Stomach smooth muscle (tissue), 2 donors: ENCODE measurements around the gene FUBP3.

Source experiments
- H3K27ac ChIP-seq: one replicate; pipeline ENCODE4 v1.7.0; 2013; ENCODE audit warnings: mild to moderate bottlenecking, low read length, inconsistent platforms
- H3K27me3 ChIP-seq, 2 donors: one replicate each; pipeline ENCODE4 v1.7.0; 2013; ENCODE audit warnings: low read length in 2 of 2; ENCODE audit not compliant: insufficient read depth in 2 of 2, control insufficient read depth in 1 of 2
- H3K36me3 ChIP-seq, 2 donors: one replicate each; pipeline ENCODE4 v1.7.0; 2013; ENCODE audit warnings: low read length in 2 of 2; ENCODE audit not compliant: control insufficient read depth in 2 of 2, insufficient read depth in 2 of 2
- H3K4me1 ChIP-seq: one replicate; pipeline ENCODE4 v1.7.0; 2013; ENCODE audit warnings: low read length; ENCODE audit not compliant: control insufficient read depth, insufficient read depth
- H3K4me3 ChIP-seq, 2 donors: one replicate each; pipeline ENCODE4 v1.7.0; 2013; ENCODE audit warnings: low read length in 2 of 2
- H3K9ac ChIP-seq, 2 donors: one replicate each; pipeline ENCODE4 v1.7.0; 2013; ENCODE audit warnings: low read length in 2 of 2, mild to moderate bottlenecking in 1 of 2
- H3K9me3 ChIP-seq, 2 donors: one replicate each; pipeline ENCODE4 v1.7.0; 2013; ENCODE audit warnings: low read length in 2 of 2; ENCODE audit not compliant: control insufficient read depth in 2 of 2
- donor health status: healthy.
- donor health status: Pancreatic carcinoma.

Gene FUBP3

DNA sequence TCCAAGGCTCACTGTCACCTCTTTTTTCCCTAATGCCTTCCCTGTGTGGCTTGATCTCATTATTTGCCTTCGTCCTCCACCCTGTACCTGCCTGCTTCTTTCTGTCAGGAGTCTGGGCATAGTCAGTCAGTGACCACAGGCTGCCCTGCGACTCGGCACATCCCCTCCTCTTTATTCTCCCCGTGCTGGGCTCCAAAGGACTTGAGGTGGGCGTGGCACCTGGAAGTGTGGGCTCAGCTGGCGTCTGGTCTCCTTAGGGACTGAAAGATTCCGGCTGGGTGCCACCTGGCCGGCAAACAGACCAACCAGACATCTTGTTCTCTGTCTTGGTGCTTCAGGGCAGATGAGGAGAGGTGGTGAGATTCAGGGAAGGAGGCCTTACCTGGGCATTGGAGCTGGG, 55.4 kb downstream of the FUBP3 start:
- no peak overlapping the region for H3K27ac ChIP-seq
- H3K27me3 ChIP-seq: no peaks in the 10 kb centered on the region
- H3K4me3 ChIP-seq: no peak overlapping the region
- H3K9ac ChIP-seq: no peak overlapping the region
- no peaks in the 10 kb centered on the region for H3K9me3 ChIP-seq
- peaks cover 58 to 60% of the 10 kb centered on the region in 2 donors for H3K36me3 ChIP-seq
- H3K4me1 ChIP-seq: no peaks in the 10 kb centered on the region

- Histone ChIP-seq H3K4me3 (no peak overlapping the region), H3K36me3 (peaks cover 53 to 57% of the 10 kb centered on the region in 2 donors), H3K27me3 (no peaks in the 10 kb centered on the region), H3K27ac (no peak overlapping the region), H3K4me1 (no peaks in the 10 kb centered on the region), H3K9ac (no peak overlapping the region), H3K9me3 (no peaks in the 10 kb centered on the region)
Measured at GRCh38 chr9:130635306-130635705, 55.9 kb downstream of the FUBP3 start.

GRCh38 chr9:130635721-130636647, 56.6 kb downstream of the FUBP3 start:
- peaks cover 46 to 50% of the 10 kb centered on the region in 2 donors for H3K36me3 ChIP-seq
- H3K4me1 ChIP-seq: no peaks in the 10 kb centered on the region
- no peaks in the 10 kb centered on the region for H3K27me3 ChIP-seq
- H3K9ac ChIP-seq: no peak overlapping the region
- no peak overlapping the region for H3K27ac ChIP-seq
- no peak overlapping the region for H3K4me3 ChIP-seq
- no peaks in the 10 kb centered on the region for H3K9me3 ChIP-seq

- H3K9ac ChIP-seq: no peak overlapping the region
- H3K27ac ChIP-seq: no peak overlapping the region
- H3K9me3 ChIP-seq: no peaks in the 10 kb centered on the region
- peaks cover 40 to 44% of the 10 kb centered on the region in 2 donors for H3K36me3 ChIP-seq
- H3K4me1 ChIP-seq: no peaks in the 10 kb centered on the region
- no peaks in the 10 kb centered on the region for H3K27me3 ChIP-seq
- no peak overlapping the region for H3K4me3 ChIP-seq
Measured at GRCh38 chr9:130636648-130637020, 57.3 kb downstream of the FUBP3 start.

DNA sequence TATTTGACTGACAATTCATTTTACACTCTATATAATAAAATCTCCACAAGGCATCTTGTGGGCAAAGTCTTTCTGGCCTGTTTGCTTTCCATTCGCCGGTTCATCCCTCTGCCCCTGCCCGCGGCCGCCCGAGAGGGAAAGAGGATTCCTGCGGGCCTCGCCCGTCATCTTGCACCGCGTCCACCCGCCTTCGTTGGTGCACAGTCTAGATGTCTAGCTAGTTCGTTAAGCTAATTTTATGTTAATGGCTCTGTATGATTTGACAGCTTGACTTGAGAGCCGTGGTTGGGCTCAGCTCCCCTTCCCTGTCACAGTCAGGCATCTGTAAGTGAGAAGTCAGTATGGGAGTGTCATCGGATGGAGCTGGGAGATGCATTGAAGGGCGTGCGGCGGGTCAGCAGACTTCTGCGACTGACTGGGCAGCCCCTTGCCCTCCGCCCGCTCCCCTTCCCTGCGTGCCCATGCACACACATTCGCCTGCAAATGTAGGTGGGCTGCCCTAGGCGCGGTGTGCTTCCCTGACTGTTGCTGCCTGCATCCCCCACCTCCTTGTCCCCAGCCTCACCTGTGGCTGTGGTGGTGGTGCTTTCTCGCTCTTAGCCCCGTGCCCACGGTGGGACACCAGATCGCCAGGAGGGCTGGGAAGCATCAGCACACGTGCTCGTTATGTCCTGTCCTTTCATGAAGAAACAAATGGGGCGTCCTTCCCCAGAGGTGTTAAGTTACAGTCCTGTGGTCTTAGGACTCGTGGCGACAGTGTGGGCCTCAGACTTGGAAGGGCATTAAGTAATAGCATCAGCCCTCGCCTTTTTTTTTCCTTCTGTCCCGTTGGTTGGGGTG, 59.1 kb downstream of the FUBP3 start:
- Histone ChIP-seq H3K27me3 (no peaks in the 10 kb centered on the region), H3K9ac (no peak overlapping the region), H3K4me1 (no peaks in the 10 kb centered on the region), H3K36me3 (peaks cover 24 to 29% of the 10 kb centered on the region in 2 donors), H3K4me3 (no peak overlapping the region), H3K27ac (no peak overlapping the region), H3K9me3 (no peaks in the 10 kb centered on the region)

DNA sequence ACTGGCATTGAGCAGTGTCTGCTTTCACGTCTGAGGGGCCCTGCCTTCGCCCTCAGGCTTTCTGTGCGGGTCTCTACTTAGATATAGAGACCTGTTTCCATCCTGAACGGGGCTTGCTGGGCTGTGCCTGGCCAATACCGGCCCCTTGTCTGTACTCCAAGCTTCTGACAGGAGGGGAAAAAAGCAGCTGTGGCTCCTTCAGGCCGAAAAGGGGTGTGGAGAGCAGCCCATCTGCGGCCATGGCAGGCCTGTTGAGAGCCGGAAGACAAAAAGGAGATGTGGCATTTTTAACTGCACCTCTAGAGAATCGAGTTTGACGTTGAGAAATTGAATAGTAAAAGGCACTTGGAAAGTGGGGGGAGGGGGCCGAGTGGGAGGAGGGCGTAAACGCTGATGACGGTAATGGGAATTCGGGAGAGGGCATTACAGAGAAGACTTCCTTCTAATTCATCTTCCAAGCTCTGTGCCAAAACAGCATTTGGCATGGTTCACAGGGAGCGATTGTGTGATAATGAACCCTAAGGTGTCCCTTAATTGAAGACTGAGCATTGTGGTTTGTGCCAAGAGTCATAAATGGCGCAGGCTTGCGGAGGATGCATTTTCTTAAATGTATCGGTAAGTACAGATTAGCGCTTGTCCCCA, 59.9 kb downstream of the FUBP3 start:
- H3K4me3 ChIP-seq: no peak overlapping the region

GRCh38 chr9:130639866-130640555, 60.6 kb downstream of the FUBP3 start:
- no peak overlapping the region for H3K27ac ChIP-seq
- H3K9ac ChIP-seq: no peak overlapping the region
- no peaks in the 10 kb centered on the region for H3K4me1 ChIP-seq
- no peak overlapping the region for H3K4me3 ChIP-seq
- H3K9me3 ChIP-seq: no peaks in the 10 kb centered on the region
- H3K27me3 ChIP-seq: no peaks in the 10 kb centered on the region
- peaks cover 13 to 15% of the 10 kb centered on the region in 2 donors for H3K36me3 ChIP-seq

More for the DNA sequence above, 59.9 kb downstream of the FUBP3 start:
- H3K4me1 ChIP-seq: no peaks in the 10 kb centered on the region
- H3K9me3 ChIP-seq: no peaks in the 10 kb centered on the region
- no peak overlapping the region for H3K9ac ChIP-seq
- H3K27ac ChIP-seq: no peak overlapping the region
- H3K36me3 ChIP-seq: peaks cover 19 to 22% of the 10 kb centered on the region in 2 donors
- H3K27me3 ChIP-seq: no peaks in the 10 kb centered on the region

GRCh38 chr9:130640681-130641080, 61.3 kb downstream of the FUBP3 start:
- no peaks in the 10 kb centered on the region for H3K9me3 ChIP-seq
- H3K27ac ChIP-seq: no peak overlapping the region
- no peaks in the 10 kb centered on the region for H3K27me3 ChIP-seq
- H3K9ac ChIP-seq: no peak overlapping the region
- no peak overlapping the region for H3K4me3 ChIP-seq
- H3K4me1 ChIP-seq: no peaks in the 10 kb centered on the region
- H3K36me3 ChIP-seq: peaks cover 9 to 15% of the 10 kb centered on the region in 2 donors

- H3K4me1 ChIP-seq: no peaks in the 10 kb centered on the region
Measured at GRCh38 chr9:130642926-130643325, 63.5 kb downstream of the FUBP3 start.

GRCh38 chr9:130651221-130651620, 71.8 kb downstream of the FUBP3 start:
- Histone ChIP-seq H3K27me3 (peaks cover 4 to 10% of the 10 kb centered on the region in 2 donors), H3K36me3 (no peaks in the 10 kb centered on the region), H3K9me3 (no peaks in the 10 kb centered on the region), H3K4me3 (no peak overlapping the region), H3K9ac (no peak overlapping the region), H3K27ac (no peak overlapping the region), H3K4me1 (no peaks in the 10 kb centered on the region)

More at GRCh38 chr9:130642926-130643325, 63.5 kb downstream of the FUBP3 start:
- Histone ChIP-seq H3K27me3 (no peaks in the 10 kb centered on the region), H3K27ac (no peak overlapping the region), H3K9ac (no peak overlapping the region), H3K4me3 (no peak overlapping the region), H3K9me3 (no peaks in the 10 kb centered on the region), H3K36me3 (peaks cover 0 to 4% of the 10 kb centered on the region in 2 donors)
